ENCODE data around the gene TBCEL. TPM values are rescaled to one million over a fixed set of nuclear protein-coding genes. Genes with fewer than 3 reads are reported as not detected.

Gene TBCEL
- total and polyA plus RNA-seq, 10 of the 15 experiments (the other 5 are each of a cell fraction or from before 2014, with no cell fraction given), result 2.0 to 10.4 (median 7.3) TPM

DNA sequence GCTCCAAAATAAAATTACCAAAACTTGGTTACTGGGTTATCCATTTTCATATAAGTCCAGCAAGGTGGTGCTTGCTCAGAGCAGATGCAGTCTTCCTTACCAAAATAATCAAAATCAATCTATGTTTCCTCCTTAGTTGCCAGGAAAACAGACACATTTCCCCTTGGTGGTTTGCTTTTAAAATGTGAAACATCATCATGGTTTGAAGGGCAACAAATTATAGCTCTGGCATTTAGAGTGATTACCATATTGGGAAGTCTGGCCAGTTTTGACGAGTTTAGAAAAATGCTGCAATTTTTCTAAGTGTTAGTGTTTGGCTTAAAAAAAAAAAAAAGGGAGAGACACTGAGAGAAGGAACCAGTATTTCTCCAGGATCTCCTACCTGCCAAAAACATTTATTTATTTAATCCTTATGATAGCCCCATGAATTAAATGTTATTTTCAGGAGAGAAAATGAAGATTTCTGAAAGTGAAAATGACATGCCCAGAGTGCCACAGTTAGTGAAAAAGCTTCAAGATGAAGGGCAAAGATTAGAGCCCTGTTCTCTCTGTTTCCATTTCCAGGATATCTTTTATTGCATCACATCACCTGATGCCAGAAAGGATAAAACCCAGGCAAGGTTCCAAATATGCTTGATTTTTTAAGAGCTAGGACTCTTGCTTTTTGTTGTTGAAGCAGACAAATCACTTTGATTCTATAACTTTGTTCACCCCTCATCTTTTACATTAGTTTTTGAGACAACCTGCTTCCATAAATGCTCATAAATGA is 29.6 kb upstream of the TBCEL start (continued):
- no peak for TF ChIP-seq E4F1 (IDR thresholded peaks at IDR 0.05; ENCODE audit: borderline replicate concordance, partially characterized antibody)
- TF ChIP-seq, protein P1, sequence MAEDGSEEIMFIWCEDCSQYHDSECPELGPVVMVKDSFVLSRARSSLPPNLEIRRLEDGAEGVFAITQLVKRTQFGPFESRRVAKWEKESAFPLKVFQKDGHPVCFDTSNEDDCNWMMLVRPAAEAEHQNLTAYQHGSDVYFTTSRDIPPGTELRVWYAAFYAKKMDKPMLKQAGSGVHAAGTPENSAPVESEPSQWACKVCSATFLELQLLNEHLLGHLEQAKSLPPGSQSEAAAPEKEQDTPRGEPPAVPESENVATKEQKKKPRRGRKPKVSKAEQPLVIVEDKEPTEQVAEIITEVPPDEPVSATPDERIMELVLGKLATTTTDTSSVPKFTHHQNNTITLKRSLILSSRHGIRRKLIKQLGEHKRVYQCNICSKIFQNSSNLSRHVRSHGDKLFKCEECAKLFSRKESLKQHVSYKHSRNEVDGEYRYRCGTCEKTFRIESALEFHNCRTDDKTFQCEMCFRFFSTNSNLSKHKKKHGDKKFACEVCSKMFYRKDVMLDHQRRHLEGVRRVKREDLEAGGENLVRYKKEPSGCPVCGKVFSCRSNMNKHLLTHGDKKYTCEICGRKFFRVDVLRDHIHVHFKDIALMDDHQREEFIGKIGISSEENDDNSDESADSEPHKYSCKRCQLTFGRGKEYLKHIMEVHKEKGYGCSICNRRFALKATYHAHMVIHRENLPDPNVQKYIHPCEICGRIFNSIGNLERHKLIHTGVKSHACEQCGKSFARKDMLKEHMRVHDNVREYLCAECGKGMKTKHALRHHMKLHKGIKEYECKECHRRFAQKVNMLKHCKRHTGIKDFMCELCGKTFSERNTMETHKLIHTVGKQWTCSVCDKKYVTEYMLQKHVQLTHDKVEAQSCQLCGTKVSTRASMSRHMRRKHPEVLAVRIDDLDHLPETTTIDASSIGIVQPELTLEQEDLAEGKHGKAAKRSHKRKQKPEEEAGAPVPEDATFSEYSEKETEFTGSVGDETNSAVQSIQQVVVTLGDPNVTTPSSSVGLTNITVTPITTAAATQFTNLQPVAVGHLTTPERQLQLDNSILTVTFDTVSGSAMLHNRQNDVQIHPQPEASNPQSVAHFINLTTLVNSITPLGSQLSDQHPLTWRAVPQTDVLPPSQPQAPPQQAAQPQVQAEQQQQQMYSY (CRISPR knock-in tag; IDR thresholded peaks at IDR 0.05), result no peak
- TF ChIP-seq ZBTB33 (IDR thresholded peaks at IDR 0.05), result no peak
